PFSK-1 (cell line): ENCODE measurements around the gene PPIL4.

Source experiments
- FOXP2 ChIP-seq: optimal IDR thresholded peaks from 2 replicates; pipeline ENCODE3; 2011; ENCODE audit warnings: borderline replicate concordance, control low read depth, inconsistent platforms; ENCODE audit not compliant: insufficient read depth; ENCODE audit errors: extremely low read length, extremely low read depth
- POLR2AphosphoS5 ChIP-seq: IDR thresholded peaks from 2 replicates; pipeline ENCODE4 v1.6.1; 2012; ENCODE audit warnings: low read depth, mild to moderate bottlenecking, control low read depth, low read length, moderate library complexity
- SIN3A ChIP-seq: IDR thresholded peaks from 2 replicates; pipeline ENCODE4 v1.6.1; 2012; ENCODE audit warnings: mild to moderate bottlenecking, low read length, moderate library complexity, borderline replicate concordance; ENCODE audit not compliant: insufficient read depth
- TAF1 ChIP-seq: IDR thresholded peaks from 2 replicates; pipeline ENCODE4 v1.6.1; 2012; ENCODE audit warnings: low read length, control low read depth, borderline replicate concordance; ENCODE audit not compliant: insufficient read depth
- TF ChIP-seq, protein P1 (sequence below), 2 experiments: IDR thresholded peaks; 2 replicates each; pipeline versions ENCODE4 v1.6.1 to v1.8.0; 2011 to 2012; ENCODE audit warnings: low read depth in 2 of 2, low read length in 2 of 2, control low read depth in 1 of 2, inconsistent platforms in 1 of 2, mild to moderate bottlenecking in 1 of 2, moderate library complexity in 1 of 2; ENCODE audit not compliant: insufficient read depth in 1 of 2

PPIL4 gene

DNA sequence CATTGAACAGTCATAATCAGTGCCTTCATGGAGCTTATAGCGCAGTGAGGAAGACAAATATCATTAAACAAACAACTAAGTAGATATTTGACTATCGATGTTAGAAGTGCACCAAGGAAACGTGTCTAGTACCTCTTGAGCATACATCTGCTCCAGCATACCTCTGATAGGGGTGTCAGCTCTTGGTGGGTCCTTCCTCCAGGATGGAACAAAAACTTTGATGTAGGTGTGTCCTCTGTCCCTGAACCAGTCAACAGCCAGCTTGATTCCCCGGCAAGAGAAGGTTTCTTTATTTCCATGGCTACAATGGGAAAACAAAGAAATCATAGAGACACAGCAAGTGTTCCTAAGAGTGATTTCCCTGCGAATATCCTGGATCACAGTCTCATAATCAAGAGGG lies 84.2 kb downstream of the PPIL4 start:
- no peak for TF ChIP-seq TAF1
- no peak for TF ChIP-seq SIN3A
- no peak for TF ChIP-seq FOXP2
- TF ChIP-seq, protein P1, sequence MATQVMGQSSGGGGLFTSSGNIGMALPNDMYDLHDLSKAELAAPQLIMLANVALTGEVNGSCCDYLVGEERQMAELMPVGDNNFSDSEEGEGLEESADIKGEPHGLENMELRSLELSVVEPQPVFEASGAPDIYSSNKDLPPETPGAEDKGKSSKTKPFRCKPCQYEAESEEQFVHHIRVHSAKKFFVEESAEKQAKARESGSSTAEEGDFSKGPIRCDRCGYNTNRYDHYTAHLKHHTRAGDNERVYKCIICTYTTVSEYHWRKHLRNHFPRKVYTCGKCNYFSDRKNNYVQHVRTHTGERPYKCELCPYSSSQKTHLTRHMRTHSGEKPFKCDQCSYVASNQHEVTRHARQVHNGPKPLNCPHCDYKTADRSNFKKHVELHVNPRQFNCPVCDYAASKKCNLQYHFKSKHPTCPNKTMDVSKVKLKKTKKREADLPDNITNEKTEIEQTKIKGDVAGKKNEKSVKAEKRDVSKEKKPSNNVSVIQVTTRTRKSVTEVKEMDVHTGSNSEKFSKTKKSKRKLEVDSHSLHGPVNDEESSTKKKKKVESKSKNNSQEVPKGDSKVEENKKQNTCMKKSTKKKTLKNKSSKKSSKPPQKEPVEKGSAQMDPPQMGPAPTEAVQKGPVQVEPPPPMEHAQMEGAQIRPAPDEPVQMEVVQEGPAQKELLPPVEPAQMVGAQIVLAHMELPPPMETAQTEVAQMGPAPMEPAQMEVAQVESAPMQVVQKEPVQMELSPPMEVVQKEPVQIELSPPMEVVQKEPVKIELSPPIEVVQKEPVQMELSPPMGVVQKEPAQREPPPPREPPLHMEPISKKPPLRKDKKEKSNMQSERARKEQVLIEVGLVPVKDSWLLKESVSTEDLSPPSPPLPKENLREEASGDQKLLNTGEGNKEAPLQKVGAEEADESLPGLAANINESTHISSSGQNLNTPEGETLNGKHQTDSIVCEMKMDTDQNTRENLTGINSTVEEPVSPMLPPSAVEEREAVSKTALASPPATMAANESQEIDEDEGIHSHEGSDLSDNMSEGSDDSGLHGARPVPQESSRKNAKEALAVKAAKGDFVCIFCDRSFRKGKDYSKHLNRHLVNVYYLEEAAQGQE (IDR thresholded peaks at IDR 0.05; ENCODE audit: insufficient read depth in 1 of 2, low read depth in 2 of 2, low read length in 2 of 2) = no peak
- TF ChIP-seq POLR2AphosphoS5 = no peak

DNA sequence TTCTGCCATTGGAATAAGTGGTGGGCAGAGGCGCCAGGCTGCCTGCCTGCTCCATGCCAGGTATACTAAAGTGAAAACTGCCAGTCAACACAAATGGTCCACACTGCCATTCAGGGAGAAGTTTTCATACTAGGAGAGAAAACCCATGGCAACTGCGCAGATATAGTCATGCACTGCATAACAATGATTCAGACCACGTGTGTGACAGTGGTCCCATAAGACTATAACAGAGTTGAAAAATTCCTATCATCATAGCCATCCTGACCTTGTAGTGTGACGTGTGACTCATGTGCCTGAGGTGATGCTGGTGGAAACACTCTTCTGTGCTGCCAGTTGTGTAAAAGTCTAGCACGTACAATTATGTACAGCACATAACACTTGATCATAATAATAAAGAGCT lies 86.1 kb downstream of the PPIL4 start:
- no peak for TF ChIP-seq FOXP2
- no peak for TF ChIP-seq TAF1
- no peak for TF ChIP-seq SIN3A
- TF ChIP-seq, protein P1 (IDR thresholded peaks at IDR 0.05; ENCODE audit: insufficient read depth in 1 of 2, low read depth in 2 of 2, low read length in 2 of 2) = no peak
- TF ChIP-seq POLR2AphosphoS5 = no peak

DNA sequence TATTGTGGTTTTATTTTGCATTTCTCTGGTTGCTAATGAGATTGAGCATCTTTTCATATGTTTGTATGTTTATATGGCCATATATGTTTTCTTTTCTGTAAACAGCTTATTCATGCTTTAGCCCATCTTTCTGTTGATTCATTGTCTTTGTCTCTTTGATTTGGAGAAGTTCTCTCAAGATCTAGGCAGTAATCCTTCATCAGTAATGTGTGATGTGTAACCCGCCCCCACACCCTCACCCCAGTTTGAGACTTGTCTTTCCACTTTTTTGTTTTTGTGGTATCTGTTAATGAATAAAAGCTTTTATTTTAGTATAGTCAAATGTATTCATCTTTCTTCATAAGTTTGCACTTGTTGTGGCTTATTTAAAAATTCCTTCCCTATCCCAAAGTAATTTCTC lies 87.0 kb downstream of the PPIL4 start:
- no peak for TF ChIP-seq TAF1
- TF ChIP-seq, protein P1 (IDR thresholded peaks at IDR 0.05; ENCODE audit: insufficient read depth in 1 of 2, low read depth in 2 of 2, low read length in 2 of 2) = no peak

DNA sequence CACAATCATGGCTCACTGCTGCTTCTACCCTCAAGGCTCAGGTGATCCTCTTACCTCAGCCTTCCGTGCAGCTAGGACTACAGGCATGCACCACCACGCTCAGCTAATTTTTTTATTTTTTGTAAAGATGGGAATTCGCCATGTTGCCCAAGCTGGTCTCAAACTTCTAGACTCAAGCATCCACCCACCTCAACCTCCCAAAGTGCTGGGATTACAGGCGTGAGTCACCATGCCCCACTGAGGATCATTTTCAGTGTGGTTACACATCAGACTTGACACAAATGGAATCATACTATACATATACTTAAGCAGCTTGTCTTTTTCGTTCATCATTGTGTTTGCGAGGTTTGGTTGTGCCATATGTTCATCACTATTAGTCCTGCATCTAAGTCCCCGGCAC lies 87.6 kb downstream of the PPIL4 start:
- TF ChIP-seq, protein P1 (IDR thresholded peaks at IDR 0.05; ENCODE audit: insufficient read depth in 1 of 2, low read depth in 2 of 2, low read length in 2 of 2) = no peak
- TF ChIP-seq SIN3A (no peak), TAF1 (no peak), POLR2AphosphoS5 (no peak), FOXP2 (no peak)

DNA sequence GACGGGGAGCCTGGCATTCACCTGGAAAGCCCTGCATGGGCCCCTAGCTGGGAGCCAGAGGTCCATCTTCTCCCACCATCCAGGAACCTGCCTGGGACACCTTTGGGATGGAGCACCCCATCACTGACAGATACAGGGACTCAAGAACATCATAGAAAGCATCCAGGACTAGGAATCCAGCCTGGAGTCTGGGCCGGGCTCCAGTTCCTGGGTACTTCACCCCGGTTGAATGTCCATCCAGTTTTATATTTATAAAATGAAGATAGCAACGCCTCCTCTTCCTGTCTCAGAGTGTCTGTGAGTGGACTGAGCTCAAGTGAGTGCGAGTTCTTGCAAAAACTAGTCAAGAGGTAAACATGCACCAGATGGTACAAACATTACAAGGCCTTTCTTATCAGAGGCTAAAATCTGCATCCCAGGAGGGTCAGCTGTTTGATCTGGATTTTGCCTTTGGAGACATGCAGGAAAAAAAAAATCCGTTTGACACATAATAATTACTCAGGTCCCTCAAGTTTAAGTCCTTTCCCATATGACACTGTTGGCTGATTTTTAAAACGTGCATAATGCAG lies 88.4 kb downstream of the PPIL4 start:
- TF ChIP-seq, protein P1 (IDR thresholded peaks at IDR 0.05; ENCODE audit: insufficient read depth in 1 of 2, low read depth in 2 of 2, low read length in 2 of 2) = no peak
- TF ChIP-seq POLR2AphosphoS5 = no peak
- no peak for TF ChIP-seq SIN3A
- no peak for TF ChIP-seq FOXP2
- TF ChIP-seq TAF1 = no peak
